ENCODE data around the gene PDGFA. TPM values are rescaled to one million over a fixed set of nuclear protein-coding genes. Genes with fewer than 3 reads are reported as not detected.

The PDGFA gene
- total and polyA plus RNA-seq, 2 experiments from 2014 or later, result 35.6 to 43.1 TPM

- peaks cover 3% of the 10 kb centered on the region; the same call in 1 of the 2 replicates for H3K4me1 ChIP-seq (ENCODE audit: insufficient read depth)
- TF ChIP-seq EZH2 (IDR thresholded peaks at IDR 0.05; ENCODE audit: low read depth, unreplicated experiment), result no peak
- H3K36me3 Mint-ChIP-seq (ENCODE audit: low read depth), result no peaks in the 10 kb centered on the region
- H3K4me3 ChIP-seq, result no peak overlapping the region
- no peaks in the 10 kb centered on the region; the same call in 2 of the 3 replicates for H3K9me3 Mint-ChIP-seq
- no peak overlapping the region for H3K4me2 ChIP-seq
- no peaks in the 10 kb centered on the region for H3K79me2 ChIP-seq (replicated peaks; ENCODE audit: insufficient read depth)
- H3K27me3 Mint-ChIP-seq (ENCODE audit: insufficient read depth, low read depth, poor library complexity), result peaks cover 19% of the 10 kb centered on the region
- H3F3A ChIP-seq (replicated peaks; ENCODE audit: low read depth), result no peaks in the 10 kb centered on the region
- DNase-seq (ENCODE audit: low spot score) (no peak), ATAC-seq (no peak)
- no peaks in the 10 kb centered on the region for H3K36me3 ChIP-seq (ENCODE audit: insufficient read depth)
- H3K9me2 ChIP-seq (ENCODE audit: insufficient read depth), result no peaks in the 10 kb centered on the region
- no peak overlapping the region for H3K27ac ChIP-seq (ENCODE audit: low read depth)
- H3K4me3 Mint-ChIP-seq, result no peak overlapping the region
- no peaks in the 10 kb centered on the region for H4K20me1 ChIP-seq (replicated peaks; ENCODE audit: insufficient read depth)
- H2AFZ ChIP-seq, result no peak overlapping the region
- no peaks in the 10 kb centered on the region for H3K27me3 ChIP-seq (ENCODE audit: insufficient read depth)
- no peak overlapping the region for H3K27ac Mint-ChIP-seq
- no peaks in the 10 kb centered on the region; the same call in 1 of the 3 replicates for H3K4me1 Mint-ChIP-seq
Measured at GRCh38 chr7:534075-534474, 14.4 kb upstream of the PDGFA start.

GRCh38 chr7:533266-533665 is 13.6 kb upstream of the PDGFA start:
- no peak overlapping the region for H3K4me2 ChIP-seq
- Mint-ChIP-seq H3K4me3 (no peak overlapping the region), H3K4me1 (no peaks in the 10 kb centered on the region; the same call in 1 of the 3 replicates), H3K27me3 (ENCODE audit: insufficient read depth, low read depth, poor library complexity) (peaks cover 19% of the 10 kb centered on the region), H3K27ac (no peak overlapping the region), H3K36me3 (ENCODE audit: low read depth) (no peaks in the 10 kb centered on the region), H3K9me3 (no peaks in the 10 kb centered on the region; the same call in 2 of the 3 replicates)
- H3K27me3 ChIP-seq (ENCODE audit: insufficient read depth), result no peaks in the 10 kb centered on the region
- no peak overlapping the region for H3K27ac ChIP-seq (ENCODE audit: low read depth)
- H3K79me2 ChIP-seq (replicated peaks; ENCODE audit: insufficient read depth), result no peaks in the 10 kb centered on the region
- H3F3A ChIP-seq (replicated peaks; ENCODE audit: low read depth), result no peaks in the 10 kb centered on the region
- H3K4me1 ChIP-seq (ENCODE audit: insufficient read depth), result peaks cover 1% of the 10 kb centered on the region; the same call in 1 of the 2 replicates
- H3K9me2 ChIP-seq (ENCODE audit: insufficient read depth), result peaks cover 2% of the 10 kb centered on the region; the same call in 1 of the 2 replicates
- DNase-seq (ENCODE audit: low spot score) (no peak), ATAC-seq (peak; percentile 17; the same call in 1 of the 3 replicates)
- no peak overlapping the region for H3K4me3 ChIP-seq
- no peaks in the 10 kb centered on the region for H4K20me1 ChIP-seq (replicated peaks; ENCODE audit: insufficient read depth)
- no peak overlapping the region for H2AFZ ChIP-seq
- no peaks in the 10 kb centered on the region for H3K36me3 ChIP-seq (ENCODE audit: insufficient read depth)
- TF ChIP-seq REST (IDR thresholded peaks at IDR 0.05; ENCODE audit: unreplicated experiment) (no peak), CTCF (conservative IDR thresholded peaks at IDR 0.05; ENCODE audit: low read depth in 2 of 2) (no peak), ZNF462 (CRISPR knock-in tag; IDR thresholded peaks at IDR 0.05) (no peak), ZNF114 (CRISPR knock-in tag; IDR thresholded peaks at IDR 0.05) (no peak), STAT1 (IDR thresholded peaks at IDR 0.05; ENCODE audit: unreplicated experiment) (no peak), JUNB (IDR thresholded peaks at IDR 0.05; ENCODE audit: unreplicated experiment) (no peak), CREB1 (CRISPR knock-in tag; IDR thresholded peaks at IDR 0.05; ENCODE audit: low read depth) (no peak)
- TF ChIP-seq, protein P1, sequence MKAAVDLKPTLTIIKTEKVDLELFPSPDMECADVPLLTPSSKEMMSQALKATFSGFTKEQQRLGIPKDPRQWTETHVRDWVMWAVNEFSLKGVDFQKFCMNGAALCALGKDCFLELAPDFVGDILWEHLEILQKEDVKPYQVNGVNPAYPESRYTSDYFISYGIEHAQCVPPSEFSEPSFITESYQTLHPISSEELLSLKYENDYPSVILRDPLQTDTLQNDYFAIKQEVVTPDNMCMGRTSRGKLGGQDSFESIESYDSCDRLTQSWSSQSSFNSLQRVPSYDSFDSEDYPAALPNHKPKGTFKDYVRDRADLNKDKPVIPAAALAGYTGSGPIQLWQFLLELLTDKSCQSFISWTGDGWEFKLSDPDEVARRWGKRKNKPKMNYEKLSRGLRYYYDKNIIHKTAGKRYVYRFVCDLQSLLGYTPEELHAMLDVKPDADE (IDR thresholded peaks at IDR 0.05), result no peak

Measured in GM23338 (cell line).